OCI-M2 (cell line): ENCODE results near the gene MYO6.

ENCODE experiments used
- DNase-seq: peaks from one replicate; lab custom pipeline; 2025; ENCODE audit not compliant: unreplicated experiment; lab: John Stamatoyannopoulos, UW

MYO6 gene

GRCh38 chr6:75940564-75940963 is 191.5 kb downstream of the MYO6 start:
- DNase-seq = no peak

- no peak for DNase-seq
Measured at GRCh38 chr6:75941509-75941908, 192.5 kb downstream of the MYO6 start.

GRCh38 chr6:75943381-75943780 is 194.3 kb downstream of the MYO6 start:
- DNase-seq = no peak

GRCh38 chr6:75946146-75946831 is 197.2 kb downstream of the MYO6 start:
- no peak for DNase-seq

- no peak for DNase-seq
Measured at GRCh38 chr6:75947935-75948334, 198.9 kb downstream of the MYO6 start.

- DNase-seq = no peak
Measured at GRCh38 chr6:75952128-75952527, 203.1 kb downstream of the MYO6 start.

GRCh38 chr6:75963569-75963968 is 214.5 kb downstream of the MYO6 start:
- no peak for DNase-seq

GRCh38 chr6:75968143-75968542 is 219.1 kb downstream of the MYO6 start:
- no peak for DNase-seq
